ENCODE results near the gene LCAT. TPM values are rescaled to one million over a fixed set of nuclear protein-coding genes. Genes with fewer than 3 reads are reported as not detected.

The LCAT gene
- total and polyA plus RNA-seq, 9 of the 15 experiments (the other 6 are each of a cell fraction or from before 2014, with no cell fraction given), result 0.46 to 21.0 (median 5.0) TPM

- peak; percentile 98 for TF ChIP-seq ATF3 (IDR thresholded peaks at IDR 0.05)
- TF ChIP-seq ATF3 (CRISPR knock-in tag; conservative IDR thresholded peaks at IDR 0.05), result no peak; the same call in 1 of the 2 replicates
- TF ChIP-seq RNF219 (CRISPR knock-in tag; IDR thresholded peaks at IDR 0.05), result no peak
- TF ChIP-seq RFX1 (IDR thresholded peaks at IDR 0.05), result no peak
- TF ChIP-seq MCM3 (IDR thresholded peaks at IDR 0.05), result no peak
- no peak for TF ChIP-seq CHD7 (IDR thresholded peaks at IDR 0.05; ENCODE audit: low read depth, low read length)
- TF ChIP-seq DNMT1 (IDR thresholded peaks at IDR 0.05), result no peak
- TF ChIP-seq FOXK1 (CRISPR knock-in tag; IDR thresholded peaks at IDR 0.05; ENCODE audit: borderline replicate concordance), result no peak
- no peak for TF ChIP-seq CHD4 (IDR thresholded peaks at IDR 0.05; ENCODE audit: insufficient read depth, insufficient replicate concordance, low read depth, low read length, poor library complexity, severe bottlenecking)
- no peak for TF ChIP-seq KLF6 (CRISPR knock-in tag; IDR thresholded peaks at IDR 0.05; ENCODE audit: borderline replicate concordance)
- 0 out of 2 replicates have a peak, but pooled peaks have one; percentile 6 for TF ChIP-seq ZBTB1 (CRISPR knock-in tag; IDR thresholded peaks at IDR 0.05; ENCODE audit: borderline replicate concordance, low read depth)
- no peak for TF ChIP-seq ZNF316 (IDR thresholded peaks at IDR 0.05)
- no peak for TF ChIP-seq NR2C2 (CRISPR knock-in tag; IDR thresholded peaks at IDR 0.05)
- TF ChIP-seq NR2C2 (tag; IDR thresholded peaks at IDR 0.05), result no peak
- no peak for TF ChIP-seq ZNF695 (CRISPR knock-in tag; IDR thresholded peaks at IDR 0.05)
These were observed 26.1 kb downstream of the LCAT start (continued) for GRCh38 chr16:67917852-67918236.
